GM12872 (cell line): ENCODE measurements around the gene ABO.

Source experiments
- TF ChIP-seq, protein P1 (sequence below): IDR thresholded peaks from 3 replicates; pipeline ENCODE4 v1.5.1; 2011; ENCODE audit warnings: low read depth, mild to moderate bottlenecking, low read length, moderate library complexity; ENCODE audit not compliant: insufficient read depth

The ABO gene

DNA sequence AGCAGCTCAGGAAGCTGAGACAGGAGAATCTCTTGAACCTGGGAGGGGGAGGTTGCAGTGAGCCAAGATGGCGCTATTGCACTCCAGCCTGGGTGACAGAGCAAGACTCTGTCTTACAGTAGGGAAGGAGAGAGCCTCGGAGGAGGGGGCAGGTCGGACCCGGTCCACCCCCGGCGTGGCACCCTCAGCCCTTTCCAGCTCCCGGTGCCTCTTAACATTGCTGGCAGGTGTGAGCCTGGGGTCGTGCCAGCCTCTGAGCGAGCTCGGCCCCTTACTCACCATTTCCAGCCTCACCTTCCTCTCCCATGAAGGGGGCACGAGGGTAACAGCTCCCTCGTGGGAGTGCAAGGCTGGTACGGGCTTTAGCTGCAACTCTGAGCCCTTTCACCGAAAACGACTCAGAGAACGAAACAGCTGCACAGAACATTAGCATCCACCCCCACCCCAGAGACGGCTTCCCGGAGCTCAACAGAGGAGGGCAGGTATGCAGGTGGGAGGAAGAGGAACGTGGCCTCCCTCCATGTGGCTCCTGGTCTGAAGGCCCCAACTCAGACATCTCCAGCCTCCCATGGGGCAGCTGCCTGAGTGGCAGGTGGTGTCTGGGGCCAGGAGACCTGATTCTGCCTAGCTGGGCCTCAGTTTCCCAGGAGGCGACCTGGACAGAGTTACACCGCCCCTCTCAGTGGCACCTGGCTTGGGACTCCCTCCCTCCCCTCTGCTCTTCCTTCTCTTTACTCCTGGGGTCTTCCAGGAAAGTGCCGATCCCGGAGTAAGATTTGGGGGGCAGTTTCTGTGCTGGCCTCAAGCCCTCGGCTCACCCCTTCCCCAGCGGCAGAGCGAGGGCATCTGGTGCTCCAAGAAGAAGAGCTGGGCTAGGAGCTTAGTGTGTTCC, 28.5 kb upstream of the ABO start:
- TF ChIP-seq, protein P1, sequence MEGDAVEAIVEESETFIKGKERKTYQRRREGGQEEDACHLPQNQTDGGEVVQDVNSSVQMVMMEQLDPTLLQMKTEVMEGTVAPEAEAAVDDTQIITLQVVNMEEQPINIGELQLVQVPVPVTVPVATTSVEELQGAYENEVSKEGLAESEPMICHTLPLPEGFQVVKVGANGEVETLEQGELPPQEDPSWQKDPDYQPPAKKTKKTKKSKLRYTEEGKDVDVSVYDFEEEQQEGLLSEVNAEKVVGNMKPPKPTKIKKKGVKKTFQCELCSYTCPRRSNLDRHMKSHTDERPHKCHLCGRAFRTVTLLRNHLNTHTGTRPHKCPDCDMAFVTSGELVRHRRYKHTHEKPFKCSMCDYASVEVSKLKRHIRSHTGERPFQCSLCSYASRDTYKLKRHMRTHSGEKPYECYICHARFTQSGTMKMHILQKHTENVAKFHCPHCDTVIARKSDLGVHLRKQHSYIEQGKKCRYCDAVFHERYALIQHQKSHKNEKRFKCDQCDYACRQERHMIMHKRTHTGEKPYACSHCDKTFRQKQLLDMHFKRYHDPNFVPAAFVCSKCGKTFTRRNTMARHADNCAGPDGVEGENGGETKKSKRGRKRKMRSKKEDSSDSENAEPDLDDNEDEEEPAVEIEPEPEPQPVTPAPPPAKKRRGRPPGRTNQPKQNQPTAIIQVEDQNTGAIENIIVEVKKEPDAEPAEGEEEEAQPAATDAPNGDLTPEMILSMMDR: no peak

DNA sequence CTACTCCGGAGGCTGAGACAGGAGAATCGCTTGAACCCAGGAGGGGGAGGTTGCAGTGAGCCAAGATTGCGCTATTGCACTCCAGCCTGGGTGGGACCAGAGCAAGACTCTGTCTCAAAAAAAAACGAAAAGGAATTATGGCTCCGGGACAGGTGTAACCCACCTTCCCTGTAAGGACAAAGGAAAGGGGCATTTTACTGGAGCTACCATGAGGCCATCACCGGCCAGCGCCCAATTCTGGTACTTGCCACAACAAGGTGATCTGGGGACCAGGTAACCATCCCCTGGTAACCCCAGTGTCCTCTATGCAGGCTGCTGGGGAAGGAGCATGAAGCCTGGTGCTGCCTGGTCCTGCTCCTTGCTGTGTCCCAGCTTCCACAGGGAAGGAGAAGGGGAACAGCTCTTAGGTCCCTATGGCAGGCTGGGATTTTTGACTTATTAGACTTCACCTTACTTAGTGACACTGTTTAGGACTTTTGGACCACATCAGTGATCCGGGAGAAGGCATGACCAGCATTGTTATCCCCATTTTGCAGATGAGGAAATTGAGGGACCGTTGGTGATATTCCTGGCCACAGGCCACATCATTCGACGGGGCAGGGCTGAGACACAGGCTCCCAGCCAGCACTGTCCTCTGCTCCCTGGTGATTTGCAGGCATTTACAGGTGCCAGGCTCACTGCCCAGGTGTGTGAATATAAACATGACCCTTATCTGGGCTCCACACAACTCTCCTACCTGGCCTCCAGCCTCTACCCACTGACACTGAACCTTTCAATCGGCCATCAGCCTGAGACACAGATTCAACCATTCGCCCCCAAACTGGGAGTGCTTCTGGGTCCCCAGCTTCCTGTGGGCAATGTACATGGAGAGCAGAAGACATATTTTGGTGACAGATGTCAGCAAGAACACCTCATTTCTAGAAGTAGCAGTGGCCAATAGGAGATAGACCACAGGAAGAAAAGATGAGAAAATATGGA, 26.5 kb upstream of the ABO start:
- TF ChIP-seq, protein P1: no peak

DNA sequence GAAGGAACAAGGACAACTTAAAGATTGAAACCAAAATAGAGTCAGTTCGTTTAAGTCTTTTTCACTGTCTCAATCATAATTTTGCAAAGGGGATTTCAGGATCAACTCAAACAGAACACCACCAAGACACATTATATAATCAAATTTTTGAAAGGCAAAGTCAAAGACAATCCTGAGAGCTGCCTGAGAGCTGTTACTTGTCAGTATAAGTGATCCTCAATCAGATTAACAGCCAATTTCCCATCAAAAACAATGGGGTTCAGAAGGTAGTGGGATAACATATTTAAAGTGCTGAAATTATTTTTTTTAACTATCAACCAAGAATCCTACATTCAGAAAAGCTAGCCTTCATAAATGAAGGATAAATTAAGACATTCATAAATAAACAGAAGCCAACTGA, 19.3 kb upstream of the ABO start:
- TF ChIP-seq, protein P1: no peak

DNA sequence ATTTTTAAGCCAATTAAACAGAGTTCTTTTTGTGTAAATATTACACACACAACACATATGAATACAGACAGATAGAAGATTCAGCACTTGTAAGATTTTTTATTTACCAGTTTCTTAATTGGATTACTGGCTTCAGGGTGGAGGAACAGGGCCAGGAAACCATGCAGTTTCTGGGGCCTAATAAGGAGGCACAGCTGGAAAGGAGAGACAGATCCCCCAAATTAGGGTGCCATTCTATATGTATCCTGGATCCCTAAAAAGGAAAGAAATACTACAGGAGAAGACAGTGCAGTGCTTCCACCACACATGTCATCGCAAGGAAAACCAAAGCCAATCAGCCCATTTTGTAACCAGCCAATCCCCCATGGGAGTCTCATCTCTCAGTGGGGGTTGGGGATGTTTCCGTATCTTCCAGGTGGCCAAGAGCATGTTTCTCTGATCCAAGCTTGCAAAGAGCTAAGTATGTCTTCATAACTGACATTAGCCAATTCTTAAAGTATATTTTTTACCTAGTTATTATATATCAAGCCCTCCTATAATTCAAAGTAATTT, 15.8 kb upstream of the ABO start:
- TF ChIP-seq, protein P1: no peak

DNA sequence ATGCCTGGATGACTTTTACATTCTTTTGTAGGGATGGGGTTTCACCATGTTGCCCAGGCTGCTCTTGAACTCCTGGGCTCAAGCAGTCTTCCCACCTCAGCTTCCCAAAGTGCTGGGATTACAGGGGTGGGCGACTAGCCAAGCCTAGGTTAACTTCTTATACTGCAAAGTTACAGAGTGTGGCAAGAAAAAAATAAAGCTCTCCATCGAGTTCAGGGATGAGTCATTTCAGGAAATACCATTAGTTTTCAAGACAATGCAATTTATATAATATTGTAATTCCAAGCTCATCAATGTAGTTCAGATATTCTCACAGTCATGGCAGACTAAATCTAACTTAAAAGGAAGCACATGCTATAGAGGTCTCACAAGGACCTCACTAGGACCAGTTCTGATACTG, 11.5 kb upstream of the ABO start:
- TF ChIP-seq, protein P1: no peak

DNA sequence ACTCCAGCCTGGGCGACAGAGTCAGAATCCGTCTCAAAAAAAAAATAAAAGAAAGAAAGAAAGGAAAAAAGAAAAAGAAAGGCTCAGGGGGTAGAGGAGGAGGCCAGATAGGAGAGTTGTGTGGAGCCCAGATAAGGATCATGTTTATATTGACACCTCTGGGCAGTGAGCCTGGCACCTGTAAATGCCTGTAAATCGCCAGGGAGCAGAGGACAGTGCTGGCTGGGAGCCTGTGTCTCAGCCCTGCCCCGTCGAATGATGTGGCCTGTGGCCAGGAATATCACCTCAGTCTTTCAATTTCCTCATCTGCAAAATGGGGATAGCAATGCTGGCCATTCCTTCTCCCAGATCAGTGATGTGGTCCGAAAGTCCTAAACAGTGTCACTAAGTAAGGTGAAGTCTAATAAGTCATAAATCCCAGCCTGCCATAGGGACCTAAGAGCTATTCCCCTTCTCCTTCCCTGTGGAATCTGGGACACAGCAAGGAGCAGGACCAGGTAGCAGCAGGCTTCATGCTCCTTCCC, 10.3 kb upstream of the ABO start:
- TF ChIP-seq, protein P1: no peak

DNA sequence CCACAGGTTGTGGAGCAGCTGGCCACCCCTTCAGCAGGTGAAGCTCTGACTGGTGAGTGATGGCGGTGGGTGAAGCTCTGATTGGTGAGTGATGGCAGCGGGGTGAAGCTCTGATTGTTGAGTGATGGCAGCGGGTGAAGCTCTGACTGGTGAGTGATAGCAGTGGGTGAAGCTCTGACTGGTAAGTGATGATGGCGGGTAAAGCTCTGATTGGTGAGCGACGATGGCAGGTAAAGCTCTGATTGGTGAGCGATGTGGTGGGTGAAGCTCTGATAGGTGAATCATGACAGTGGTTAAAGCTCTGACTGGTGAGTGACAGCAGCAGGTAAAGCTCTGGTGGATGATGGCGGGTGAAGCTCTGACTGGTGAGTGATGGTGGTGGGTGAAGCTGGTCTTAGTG, 9.4 kb upstream of the ABO start:
- TF ChIP-seq, protein P1: no peak
